ENCODE measurements around the gene KRT83.

Gene KRT83

DNA sequence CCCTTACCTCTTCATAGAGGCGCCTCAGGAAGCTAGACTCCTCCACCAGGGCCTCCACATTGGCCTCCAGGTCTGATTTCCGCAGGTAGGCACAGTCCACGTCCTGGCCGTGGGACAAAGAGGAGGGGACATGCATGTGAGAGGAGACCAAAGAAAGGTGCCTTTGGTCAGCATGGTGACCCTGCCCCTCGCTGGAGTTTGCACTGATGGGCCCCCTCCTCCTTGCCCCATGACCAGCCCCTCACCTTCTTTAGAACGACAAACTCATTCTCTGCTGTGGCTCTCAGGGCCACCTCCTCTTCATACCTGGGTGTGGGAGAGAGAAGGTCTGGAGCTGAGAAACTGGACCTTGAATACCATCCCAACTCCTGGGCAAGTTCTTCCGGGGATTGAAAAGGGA is 42.9 kb upstream of the KRT83 start:
- Histone ChIP-seq H3K27me3 (ENCODE audit: low read length) (no peaks in the 10 kb centered on the region), H3F3A (ENCODE audit: insufficient read depth) (no peaks in the 10 kb centered on the region), H3K9me2 (replicated peaks; ENCODE audit: insufficient read depth, low read length) (no peaks in the 10 kb centered on the region), H3K9ac (ENCODE audit: low read length) (no peak overlapping the region), H3K4me2 (ENCODE audit: low read depth, low read length, poor library complexity, severe bottlenecking) (no peak overlapping the region), H3K36me3 (ENCODE audit: low read length) (no peaks in the 10 kb centered on the region), H3K9me3 (ENCODE audit: insufficient read depth, low read length) (no peaks in the 10 kb centered on the region), H2AFZ (ENCODE audit: low read depth, low read length, severe bottlenecking) (no peak overlapping the region), H3K27ac (ENCODE audit: low read depth, low read length) (no peak overlapping the region), H3K79me2 (ENCODE audit: insufficient read depth, low read length) (no peaks in the 10 kb centered on the region), H3K4me3 (ENCODE audit: insufficient read depth, low read length, poor library complexity, severe bottlenecking) (no peak overlapping the region), H4K20me1 (ENCODE audit: low read depth, low read length) (no peaks in the 10 kb centered on the region)
- TF ChIP-seq EZH2phosphoT487 (conservative IDR thresholded peaks at IDR 0.05; ENCODE audit: low read length) (no peak), CTCF (IDR thresholded peaks at IDR 0.05; ENCODE audit: insufficient read depth, low read length, poor library complexity, severe bottlenecking) (no peak)

DNA sequence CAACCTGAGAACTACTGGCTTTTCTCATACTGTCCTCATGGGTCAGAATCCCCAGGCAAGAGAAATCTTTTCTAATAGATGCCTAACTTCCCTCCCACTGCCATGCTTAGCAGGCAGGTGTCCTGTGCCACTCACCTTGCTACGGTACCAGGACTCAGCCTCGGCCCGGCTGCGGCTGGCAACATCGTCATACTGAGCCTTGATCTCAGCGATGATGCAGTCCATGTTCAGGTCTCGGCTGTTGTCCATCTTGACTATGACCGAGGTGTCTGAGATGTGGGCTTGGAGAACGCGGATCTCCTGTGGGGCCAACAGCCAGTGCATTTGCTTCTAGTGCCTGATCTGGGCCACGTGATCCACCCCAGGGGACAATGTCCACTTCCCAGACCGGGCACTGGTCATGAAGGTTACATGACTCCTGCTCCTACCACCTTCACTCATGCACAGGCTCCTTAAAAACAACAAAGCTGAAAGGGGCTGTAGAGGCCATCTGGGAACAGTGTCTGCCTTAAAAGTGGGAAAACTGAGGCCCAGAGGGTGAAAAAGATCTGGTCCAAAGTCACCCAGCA is 42.0 kb upstream of the KRT83 start:
- no peak overlapping the region for H3K27ac ChIP-seq (ENCODE audit: low read depth, low read length)
- H2AFZ ChIP-seq (ENCODE audit: low read depth, low read length, severe bottlenecking) = no peak overlapping the region
- H3K36me3 ChIP-seq (ENCODE audit: low read length) = no peaks in the 10 kb centered on the region

DNA sequence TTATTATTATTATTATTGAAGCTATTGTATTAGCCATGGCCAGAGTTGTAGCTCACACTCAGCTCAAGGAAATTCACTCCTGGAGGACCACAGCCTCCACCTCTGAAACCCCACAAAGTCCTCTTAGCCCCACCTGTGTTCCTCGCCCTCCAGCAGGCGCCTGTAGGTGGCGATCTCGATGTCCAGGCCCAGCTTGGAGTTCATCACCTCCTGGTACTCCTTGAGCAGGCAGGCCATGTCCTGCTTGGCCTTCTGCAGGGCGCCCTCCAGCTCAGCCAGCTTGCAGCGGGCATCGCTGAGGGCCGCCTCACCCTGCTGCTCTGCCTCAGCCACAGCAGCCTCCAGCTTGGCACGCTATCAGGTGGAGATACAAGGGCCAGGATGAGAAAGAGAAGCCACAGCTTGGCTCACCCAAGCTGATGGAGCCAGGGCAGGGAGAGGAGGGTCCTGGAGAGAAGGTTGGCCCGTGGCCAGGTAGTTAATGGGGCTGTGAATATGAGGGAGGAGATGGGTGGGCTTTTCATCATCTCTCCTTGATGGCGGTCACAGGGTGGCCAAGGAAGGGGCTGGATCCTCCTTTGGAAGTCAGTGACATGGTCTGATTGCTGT is 41.0 kb upstream of the KRT83 start:
- no peak overlapping the region for H3K4me3 ChIP-seq (ENCODE audit: insufficient read depth, low read length, poor library complexity, severe bottlenecking)

More for the DNA sequence above, 42.0 kb upstream of the KRT83 start:
- H3K27me3 ChIP-seq (ENCODE audit: low read length) = no peaks in the 10 kb centered on the region
- no peaks in the 10 kb centered on the region for H3K9me3 ChIP-seq (ENCODE audit: insufficient read depth, low read length)
- H3F3A ChIP-seq (ENCODE audit: insufficient read depth) = no peaks in the 10 kb centered on the region
- H3K79me2 ChIP-seq (ENCODE audit: insufficient read depth, low read length) = no peaks in the 10 kb centered on the region
- H4K20me1 ChIP-seq (ENCODE audit: low read depth, low read length) = no peaks in the 10 kb centered on the region
- H3K9ac ChIP-seq (ENCODE audit: low read length) = no peak overlapping the region
- TF ChIP-seq CTCF (IDR thresholded peaks at IDR 0.05; ENCODE audit: insufficient read depth, low read length, poor library complexity, severe bottlenecking) (no peak), EZH2phosphoT487 (conservative IDR thresholded peaks at IDR 0.05; ENCODE audit: low read length) (no peak)
- no peak overlapping the region for H3K4me2 ChIP-seq (ENCODE audit: low read depth, low read length, poor library complexity, severe bottlenecking)
- H3K9me2 ChIP-seq (replicated peaks; ENCODE audit: insufficient read depth, low read length) = no peaks in the 10 kb centered on the region
- H3K4me3 ChIP-seq (ENCODE audit: insufficient read depth, low read length, poor library complexity, severe bottlenecking) = no peak overlapping the region

More for the DNA sequence above, 41.0 kb upstream of the KRT83 start:
- Histone ChIP-seq H3K4me2 (ENCODE audit: low read depth, low read length, poor library complexity, severe bottlenecking) (no peak overlapping the region), H3K27me3 (ENCODE audit: low read length) (no peaks in the 10 kb centered on the region), H3K27ac (ENCODE audit: low read depth, low read length) (no peak overlapping the region), H3K9me2 (replicated peaks; ENCODE audit: insufficient read depth, low read length) (no peaks in the 10 kb centered on the region), H4K20me1 (ENCODE audit: low read depth, low read length) (no peaks in the 10 kb centered on the region), H3F3A (ENCODE audit: insufficient read depth) (no peaks in the 10 kb centered on the region), H3K9me3 (ENCODE audit: insufficient read depth, low read length) (no peaks in the 10 kb centered on the region), H2AFZ (ENCODE audit: low read depth, low read length, severe bottlenecking) (no peak overlapping the region), H3K36me3 (ENCODE audit: low read length) (no peaks in the 10 kb centered on the region), H3K9ac (ENCODE audit: low read length) (no peak overlapping the region), H3K79me2 (ENCODE audit: insufficient read depth, low read length) (no peaks in the 10 kb centered on the region)
- TF ChIP-seq EZH2phosphoT487 (conservative IDR thresholded peaks at IDR 0.05; ENCODE audit: low read length) (no peak), CTCF (IDR thresholded peaks at IDR 0.05; ENCODE audit: insufficient read depth, low read length, poor library complexity, severe bottlenecking) (peak; percentile 41)
